Lower leg skin (tissue), 3 donors: ENCODE results near the gene AHCY.
"Not testable (repeated sequence)": the region's sequence is repeated elsewhere in the genome, so short reads cannot be mapped to it uniquely, and the experiment has no call there.

ENCODE experiments used
- POLR2A ChIP-seq, 2 donors: fragments of 450-650 bp; IDR thresholded peaks; one replicate each; pipeline ENCODE4 v1.6.1; 2016 to 2017; ENCODE audit warnings: antibody characterized with exemption in 2 of 2, mild to moderate bottlenecking in 1 of 2, moderate library complexity in 1 of 2
- TF ChIP-seq, protein P1 (sequence below), 3 donors: fragments of 450-650 bp; IDR thresholded peaks; one replicate each; pipeline ENCODE4 v1.5.1; 2016; ENCODE audit warnings: antibody characterized with exemption in 3 of 3, mild to moderate bottlenecking in 3 of 3, moderate library complexity in 2 of 3

DNA sequence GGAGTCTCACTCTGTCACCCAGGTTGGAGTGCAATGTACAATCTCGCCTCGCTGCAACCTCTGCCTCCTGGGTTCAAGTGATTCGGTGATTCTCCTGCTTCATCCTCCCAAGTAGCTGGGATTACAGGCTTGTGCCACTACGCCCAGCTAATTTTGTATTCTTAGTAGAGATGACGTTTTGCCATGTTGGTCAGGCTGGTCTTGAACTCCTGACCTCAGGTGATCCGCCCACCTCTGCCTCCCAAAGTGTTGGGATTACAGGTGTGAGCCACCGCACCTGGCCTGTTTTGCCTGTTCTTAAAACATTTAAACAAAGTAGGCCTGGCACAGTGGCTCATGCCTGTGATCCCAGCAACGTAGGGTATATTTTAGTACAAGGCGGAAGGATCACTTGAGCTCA, 38.0 kb upstream of the AHCY start:
- TF ChIP-seq POLR2A (IDR thresholded peaks at IDR 0.05): not testable (repeated sequence)
- TF ChIP-seq, protein P1, sequence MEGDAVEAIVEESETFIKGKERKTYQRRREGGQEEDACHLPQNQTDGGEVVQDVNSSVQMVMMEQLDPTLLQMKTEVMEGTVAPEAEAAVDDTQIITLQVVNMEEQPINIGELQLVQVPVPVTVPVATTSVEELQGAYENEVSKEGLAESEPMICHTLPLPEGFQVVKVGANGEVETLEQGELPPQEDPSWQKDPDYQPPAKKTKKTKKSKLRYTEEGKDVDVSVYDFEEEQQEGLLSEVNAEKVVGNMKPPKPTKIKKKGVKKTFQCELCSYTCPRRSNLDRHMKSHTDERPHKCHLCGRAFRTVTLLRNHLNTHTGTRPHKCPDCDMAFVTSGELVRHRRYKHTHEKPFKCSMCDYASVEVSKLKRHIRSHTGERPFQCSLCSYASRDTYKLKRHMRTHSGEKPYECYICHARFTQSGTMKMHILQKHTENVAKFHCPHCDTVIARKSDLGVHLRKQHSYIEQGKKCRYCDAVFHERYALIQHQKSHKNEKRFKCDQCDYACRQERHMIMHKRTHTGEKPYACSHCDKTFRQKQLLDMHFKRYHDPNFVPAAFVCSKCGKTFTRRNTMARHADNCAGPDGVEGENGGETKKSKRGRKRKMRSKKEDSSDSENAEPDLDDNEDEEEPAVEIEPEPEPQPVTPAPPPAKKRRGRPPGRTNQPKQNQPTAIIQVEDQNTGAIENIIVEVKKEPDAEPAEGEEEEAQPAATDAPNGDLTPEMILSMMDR (IDR thresholded peaks at IDR 0.05): not testable (repeated sequence)
